ENCODE results near the gene C22orf39. TPM values are rescaled to one million over a fixed set of nuclear protein-coding genes. Genes with fewer than 3 reads are reported as not detected.

The C22orf39 gene
- total RNA-seq, 4 donors from 2014 or later: 15.8 to 54.0 (median 24.7) TPM

DNA sequence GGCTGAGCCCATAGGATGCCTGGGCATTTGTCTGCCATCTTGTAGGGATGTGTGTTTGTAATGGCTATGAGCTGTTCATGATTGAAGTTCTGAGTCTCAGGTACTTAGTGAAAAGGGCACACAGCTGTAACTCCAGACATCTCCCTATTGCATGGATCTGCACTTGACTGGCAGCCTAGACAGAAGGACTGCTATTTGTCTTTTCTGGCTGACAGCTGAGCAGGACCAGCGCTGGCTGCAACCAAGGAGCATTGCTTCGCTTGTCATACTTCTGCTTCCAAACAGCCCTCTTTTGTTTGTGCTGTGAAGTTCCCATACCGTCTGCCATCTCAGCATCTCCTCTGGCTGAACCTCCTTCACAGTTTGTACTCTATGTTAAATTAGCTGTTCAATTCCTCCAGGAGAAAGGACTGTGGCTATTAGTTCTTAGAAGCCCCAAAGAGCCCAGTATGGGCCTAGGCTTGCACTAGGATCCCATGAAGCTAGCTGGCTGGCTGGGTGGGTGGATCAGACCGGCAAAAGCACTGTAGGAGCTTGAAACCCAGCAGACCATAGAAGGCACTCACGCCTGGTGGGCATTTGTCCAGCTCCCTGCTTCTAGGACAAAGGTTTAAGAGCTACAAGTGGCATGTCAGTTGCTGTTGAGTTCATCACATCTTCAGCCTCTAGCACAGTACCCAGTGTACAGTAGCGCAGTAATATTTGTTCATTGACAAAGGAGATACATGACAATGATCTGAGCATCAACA is 36.4 kb downstream of the C22orf39 start:
- TF ChIP-seq POLR2A (IDR thresholded peaks at IDR 0.05): no peak
- TF ChIP-seq, protein P1, sequence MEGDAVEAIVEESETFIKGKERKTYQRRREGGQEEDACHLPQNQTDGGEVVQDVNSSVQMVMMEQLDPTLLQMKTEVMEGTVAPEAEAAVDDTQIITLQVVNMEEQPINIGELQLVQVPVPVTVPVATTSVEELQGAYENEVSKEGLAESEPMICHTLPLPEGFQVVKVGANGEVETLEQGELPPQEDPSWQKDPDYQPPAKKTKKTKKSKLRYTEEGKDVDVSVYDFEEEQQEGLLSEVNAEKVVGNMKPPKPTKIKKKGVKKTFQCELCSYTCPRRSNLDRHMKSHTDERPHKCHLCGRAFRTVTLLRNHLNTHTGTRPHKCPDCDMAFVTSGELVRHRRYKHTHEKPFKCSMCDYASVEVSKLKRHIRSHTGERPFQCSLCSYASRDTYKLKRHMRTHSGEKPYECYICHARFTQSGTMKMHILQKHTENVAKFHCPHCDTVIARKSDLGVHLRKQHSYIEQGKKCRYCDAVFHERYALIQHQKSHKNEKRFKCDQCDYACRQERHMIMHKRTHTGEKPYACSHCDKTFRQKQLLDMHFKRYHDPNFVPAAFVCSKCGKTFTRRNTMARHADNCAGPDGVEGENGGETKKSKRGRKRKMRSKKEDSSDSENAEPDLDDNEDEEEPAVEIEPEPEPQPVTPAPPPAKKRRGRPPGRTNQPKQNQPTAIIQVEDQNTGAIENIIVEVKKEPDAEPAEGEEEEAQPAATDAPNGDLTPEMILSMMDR (IDR thresholded peaks at IDR 0.05): no peak
- no peak overlapping the region for H3K4me3 ChIP-seq
- no peaks in the 10 kb centered on the region for H3K9me3 ChIP-seq
- H3K27ac ChIP-seq: no peak overlapping the region
- H3K36me3 ChIP-seq: peaks cover 7 to 52% (median 22%) of the 10 kb centered on the region in 3 donors
- H3K4me1 ChIP-seq: peaks cover 0 to 22% (median 0%) of the 10 kb centered on the region in 3 donors
- H3K27me3 ChIP-seq: no peaks in the 10 kb centered on the region
- 96 to 100% methylated on average over 3 of the region's 6 CpGs for WGBS, 2 donors
- intact Hi-C loops (cut with DNase I): no loop called here
- no peak for DNase-seq

DNA sequence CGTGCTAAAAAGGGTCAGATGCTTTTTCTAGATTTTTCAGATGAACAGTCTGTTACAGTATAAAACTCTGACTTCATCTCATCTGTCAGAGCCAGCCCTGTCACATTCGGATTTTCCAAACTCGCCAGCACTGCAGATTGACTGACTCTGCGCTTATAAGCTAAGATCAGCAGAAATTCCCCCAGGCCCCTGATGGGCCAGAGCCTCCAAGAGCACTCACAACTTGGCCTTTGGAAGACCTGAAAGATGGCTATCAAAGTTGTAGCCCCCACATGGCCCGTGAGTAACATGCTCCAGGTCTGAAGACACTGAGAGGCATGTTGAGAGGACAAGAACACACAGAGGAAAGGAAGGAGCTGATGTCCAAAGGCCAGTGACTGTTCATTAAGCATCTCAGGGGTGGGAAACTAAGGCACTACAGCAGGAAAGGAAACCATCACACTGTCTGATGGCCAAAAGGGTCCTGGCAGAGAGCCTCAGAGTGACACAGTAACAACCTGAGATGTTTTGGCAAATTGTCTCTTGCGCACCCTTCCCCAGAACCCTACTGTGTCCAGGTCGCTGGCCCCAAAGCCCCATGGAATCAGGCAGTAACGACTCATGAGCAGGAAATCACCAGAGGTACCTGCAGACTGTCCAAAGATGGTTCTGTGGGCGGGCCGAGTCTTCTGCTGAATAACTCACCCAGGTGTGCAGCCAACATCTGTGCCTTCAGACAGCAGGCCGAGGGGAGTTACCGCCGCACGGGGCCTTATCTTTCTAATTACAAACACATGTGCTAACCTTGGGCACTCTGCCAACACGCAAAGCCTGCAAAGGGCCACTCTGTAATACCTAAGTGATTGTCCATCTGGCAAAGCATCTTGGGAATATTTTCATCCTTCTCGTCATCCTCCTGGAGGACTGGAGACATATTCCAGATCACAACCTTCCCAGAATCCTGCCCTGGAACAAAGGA is 39.6 kb downstream of the C22orf39 start:
- Histone ChIP-seq H3K27me3 (no peaks in the 10 kb centered on the region), H3K4me3 (no peak overlapping the region), H3K9me3 (no peaks in the 10 kb centered on the region), H3K36me3 (peaks cover 7 to 77% (median 30%) of the 10 kb centered on the region in 3 donors), H3K27ac (no peak overlapping the region), H3K4me1 (peaks cover 0 to under 1% (median 0%) of the 10 kb centered on the region in 3 donors)
- TF ChIP-seq, protein P1 (IDR thresholded peaks at IDR 0.05): no peak
- TF ChIP-seq POLR2A (IDR thresholded peaks at IDR 0.05): no peak
- 86 to 87% methylated on average over 11 to 14 of the region's 16 CpGs for WGBS, 2 donors
- intact Hi-C loops (cut with DNase I): no loop called here
- DNase-seq: no peak

DNA sequence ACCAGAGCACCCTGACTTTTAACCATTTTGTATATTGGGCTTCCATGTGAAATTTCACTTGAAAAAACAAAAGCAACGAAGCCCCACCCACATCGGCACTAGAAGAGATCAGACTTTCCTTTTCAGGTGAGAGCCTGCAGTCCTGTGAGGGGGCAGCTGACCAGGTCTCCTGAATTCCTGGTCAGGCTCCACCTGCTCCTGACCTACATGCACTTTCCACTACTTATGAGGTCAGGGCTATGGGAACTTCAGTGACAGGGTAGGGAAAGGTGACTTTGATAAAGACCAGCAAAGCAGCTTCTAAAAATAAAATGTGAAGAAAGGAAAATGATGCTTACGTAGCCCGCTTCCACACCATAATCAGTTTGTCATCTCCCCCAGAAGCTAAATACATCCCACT is 40.7 kb downstream of the C22orf39 start:
- intact Hi-C loops (cut with DNase I): no loop called here
- no peaks in the 10 kb centered on the region for H3K4me1 ChIP-seq
- no peak for DNase-seq
- H3K27me3 ChIP-seq: no peaks in the 10 kb centered on the region
- no peak overlapping the region for H3K27ac ChIP-seq
- H3K4me3 ChIP-seq: no peak overlapping the region
- H3K9me3 ChIP-seq: no peaks in the 10 kb centered on the region
- TF ChIP-seq, protein P1 (IDR thresholded peaks at IDR 0.05): no peak
- TF ChIP-seq POLR2A (IDR thresholded peaks at IDR 0.05): no peak
- 87 to 97% methylated on average over 4 of the region's 4 CpGs for WGBS, 2 donors
- peaks cover 7 to 79% (median 30%) of the 10 kb centered on the region in 3 donors for H3K36me3 ChIP-seq

DNA sequence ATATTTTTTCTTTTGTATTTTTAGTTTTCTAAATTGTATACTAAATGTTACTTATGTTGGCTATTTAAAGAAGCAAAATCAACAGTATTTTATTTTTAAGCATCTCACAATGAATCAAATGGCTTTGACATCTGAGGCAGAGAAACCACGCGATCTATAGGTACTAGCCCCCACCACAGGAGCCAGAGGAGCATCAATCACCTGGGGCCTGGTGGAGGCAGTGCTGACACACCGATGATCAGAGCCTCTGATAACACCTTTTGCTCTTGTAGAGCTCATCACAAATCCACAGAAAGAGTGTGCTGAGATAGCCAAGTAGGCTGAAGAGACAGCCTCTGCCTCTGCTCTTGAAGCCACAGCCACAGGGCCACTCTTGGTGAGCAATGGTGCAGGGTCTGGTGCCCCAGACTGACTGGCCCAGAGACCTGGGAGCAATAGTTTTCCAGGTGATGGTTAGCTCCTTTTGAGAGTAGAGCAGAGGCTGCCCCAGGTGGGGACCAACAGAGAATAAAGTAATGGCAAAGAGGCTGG is 41.2 kb downstream of the C22orf39 start:
- H3K4me1 ChIP-seq: no peaks in the 10 kb centered on the region
- H3K4me3 ChIP-seq: no peak overlapping the region
- WGBS, 2 donors: 83 to 85% methylated on average over 3 of the region's 3 CpGs
- DNase-seq: no peak
- no peaks in the 10 kb centered on the region for H3K27me3 ChIP-seq
- no peak overlapping the region for H3K27ac ChIP-seq
- H3K36me3 ChIP-seq: peaks cover 7 to 83% (median 30%) of the 10 kb centered on the region in 3 donors
- no peaks in the 10 kb centered on the region for H3K9me3 ChIP-seq
- intact Hi-C loops (cut with DNase I): no loop called here
- TF ChIP-seq POLR2A (IDR thresholded peaks at IDR 0.05): no peak
- TF ChIP-seq, protein P1 (IDR thresholded peaks at IDR 0.05): no peak
